ENCODE results near the gene TJP3.
"Not testable (repeated sequence)": the region's sequence is repeated elsewhere in the genome, so short reads cannot be mapped to it uniquely, and the experiment has no call there.

TJP3 gene

GRCh38 chr19:3745363-3746045, 37.3 kb downstream of the TJP3 start:
- DNase-seq (ENCODE audit: low read depth), result no peak

GRCh38 chr19:3746371-3747056, 38.3 kb downstream of the TJP3 start:
- no peak for DNase-seq (ENCODE audit: low read depth)

GRCh38 chr19:3748965-3749364, 40.8 kb downstream of the TJP3 start:
- DNase-seq (ENCODE audit: low read depth), result no peak

- no peak for DNase-seq (ENCODE audit: low read depth)
Observed at GRCh38 chr19:3750211-3750610, 42.0 kb downstream of the TJP3 start.

- no peak for DNase-seq (ENCODE audit: low read depth)
Observed at GRCh38 chr19:3751236-3751635, 43.1 kb downstream of the TJP3 start.

GRCh38 chr19:3752492-3752891, 44.3 kb downstream of the TJP3 start:
- DNase-seq (ENCODE audit: low read depth), result no peak

- DNase-seq (ENCODE audit: low read depth), result no peak
Observed at GRCh38 chr19:3753631-3754410, 45.6 kb downstream of the TJP3 start.

- DNase-seq (ENCODE audit: low read depth), result not testable (repeated sequence)
Observed at GRCh38 chr19:3757705-3758104, 49.5 kb downstream of the TJP3 start.

- not testable (repeated sequence) for DNase-seq (ENCODE audit: low read depth)
Observed at GRCh38 chr19:3758297-3758696, 50.1 kb downstream of the TJP3 start.

GRCh38 chr19:3759482-3760254, 51.5 kb downstream of the TJP3 start:
- DNase-seq (ENCODE audit: low read depth), result no peak

- DNase-seq (ENCODE audit: low read depth), result no peak
Observed at GRCh38 chr19:3760871-3761361, 52.7 kb downstream of the TJP3 start.

- DNase-seq (ENCODE audit: low read depth), result peak; percentile 95
Observed at GRCh38 chr19:3761382-3762129, 53.4 kb downstream of the TJP3 start, which contains the start of gene APBA3. APBA3 (minus strand) TSS chr19:3761692; CDS start chr19:3760264, 1,428 bp downstream.

- DNase-seq (ENCODE audit: low read depth), result no peak
Observed at GRCh38 chr19:3762130-3762473, 53.9 kb downstream of the TJP3 start.

GRCh38 chr19:3762501-3763459, 54.6 kb downstream of the TJP3 start, which contains the start of gene MRPL54:
MRPL54 (plus strand) TSS chr19:3762682; CDS start chr19:3762701, 19 bp downstream.
- peak; percentile 99 for DNase-seq (ENCODE audit: low read depth)

- DNase-seq (ENCODE audit: low read depth), result no peak
Observed at GRCh38 chr19:3765121-3765520, 56.9 kb downstream of the TJP3 start.

GRCh38 chr19:3765757-3766156, 57.6 kb downstream of the TJP3 start:
- DNase-seq (ENCODE audit: low read depth), result not testable (repeated sequence)

GRCh38 chr19:3766520-3766919, 58.3 kb downstream of the TJP3 start:
- no peak for DNase-seq (ENCODE audit: low read depth)

GRCh38 chr19:3767050-3767449, 58.9 kb downstream of the TJP3 start:
- DNase-seq (ENCODE audit: low read depth), result no peak

GRCh38 chr19:3768015-3768747, 60.0 kb downstream of the TJP3 start:
- no peak for DNase-seq (ENCODE audit: low read depth)

All from stimulated activated CD8-positive, alpha-beta memory T cell treated with anti-CD3 and anti-CD28 coated beads, Interleukin-4, amount 100 ng/mL, for 24 hours (primary cell).